Hematopoietic multipotent progenitor cell treated with erythropoietin and hydrocortisone succinate and interleukin-3 and kit ligand, for 17 days (in vitro differentiated cells): ENCODE data around the gene VOPP1.

Source experiments
- DNase-seq: peaks from one replicate; pipeline ENCODE4 v3.0.0-alpha.2; 2015; ENCODE audit warnings: low spot score

The VOPP1 gene

DNA sequence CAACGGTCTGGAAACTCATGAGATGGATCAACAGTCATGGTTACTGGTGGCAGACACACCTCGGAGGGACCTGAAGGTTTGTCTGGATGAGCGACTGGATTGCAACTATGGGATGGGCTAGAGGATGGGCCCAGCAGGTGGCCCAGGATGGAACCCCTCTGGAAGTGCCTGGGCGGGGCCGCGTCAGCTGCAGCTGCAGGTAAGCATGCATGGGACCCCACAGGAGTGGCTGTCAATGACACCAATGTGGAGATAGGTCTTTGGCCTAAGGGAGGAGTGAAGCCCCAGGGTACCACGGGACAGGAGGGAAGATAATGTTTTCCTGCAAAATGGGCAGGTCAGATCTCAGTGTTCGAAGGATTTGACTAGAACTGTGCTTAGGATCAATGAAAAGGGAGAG is 103.8 kb downstream of the VOPP1 start:
- DNase-seq = no peak

DNA sequence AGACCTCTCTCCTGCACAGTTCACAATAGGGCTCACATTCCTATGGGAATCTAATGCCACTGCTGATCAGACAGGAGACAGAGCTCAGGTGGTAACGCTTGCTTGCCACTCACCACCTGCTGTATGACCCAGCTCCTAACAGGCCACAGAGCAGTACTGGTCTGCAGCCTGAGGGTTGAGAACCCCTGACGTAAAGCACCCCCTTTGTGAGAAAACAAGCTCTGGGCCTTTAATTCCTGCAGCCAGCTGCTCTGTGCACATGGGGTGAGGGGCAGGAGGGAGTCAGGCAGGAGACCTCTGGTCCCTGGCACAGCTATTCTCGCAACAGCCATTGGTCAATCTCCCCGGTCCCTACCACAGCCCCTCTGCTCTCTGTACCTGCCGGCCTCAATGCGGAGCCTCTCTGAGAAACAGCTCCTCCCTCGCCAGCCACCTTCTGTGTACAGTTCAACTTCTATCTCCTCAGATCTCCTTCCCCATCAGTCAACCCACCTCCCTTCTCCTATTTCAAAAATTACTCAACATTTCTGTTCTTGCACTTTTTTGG is 105.2 kb downstream of the VOPP1 start:
- no peak for DNase-seq

DNA sequence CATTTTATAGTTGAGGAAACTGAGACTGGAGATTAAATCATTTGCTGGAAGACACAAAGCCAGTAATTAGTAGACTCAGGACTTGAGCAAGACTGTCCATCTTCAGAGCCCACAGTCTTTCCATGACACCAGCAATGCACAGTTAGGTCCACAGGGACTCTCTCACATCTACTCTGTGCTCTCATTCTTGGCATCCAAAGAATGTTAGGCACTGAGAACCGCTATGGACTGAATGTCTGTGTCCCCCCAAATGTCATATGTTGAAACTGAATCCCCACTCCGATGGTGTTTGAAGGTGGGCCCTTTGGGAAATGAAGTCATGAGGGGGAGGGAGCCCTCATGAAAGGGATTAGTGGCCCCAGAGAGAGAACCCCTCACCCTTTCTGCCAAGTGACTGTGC is 106.6 kb downstream of the VOPP1 start:
- DNase-seq = no peak

DNA sequence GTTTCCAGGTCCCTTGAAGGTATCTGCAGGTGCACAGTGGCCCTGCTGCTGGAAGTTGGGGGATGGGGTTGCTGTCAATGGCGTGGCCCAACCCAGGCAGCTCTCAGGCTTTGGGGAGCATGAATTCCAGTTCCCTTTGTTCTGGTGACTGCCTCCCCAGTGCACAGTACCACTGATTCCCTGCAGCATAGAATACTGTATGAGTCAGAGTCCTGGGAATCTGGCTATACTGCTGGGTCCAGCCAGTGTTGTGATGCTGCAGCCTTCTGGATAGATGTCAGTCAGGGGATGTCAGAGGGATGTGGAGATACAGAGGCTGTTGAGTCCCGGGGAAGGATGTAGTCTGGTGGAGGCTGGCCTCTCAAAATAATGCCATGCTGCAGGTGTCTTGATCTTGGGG is 107.9 kb downstream of the VOPP1 start:
- DNase-seq = no peak

DNA sequence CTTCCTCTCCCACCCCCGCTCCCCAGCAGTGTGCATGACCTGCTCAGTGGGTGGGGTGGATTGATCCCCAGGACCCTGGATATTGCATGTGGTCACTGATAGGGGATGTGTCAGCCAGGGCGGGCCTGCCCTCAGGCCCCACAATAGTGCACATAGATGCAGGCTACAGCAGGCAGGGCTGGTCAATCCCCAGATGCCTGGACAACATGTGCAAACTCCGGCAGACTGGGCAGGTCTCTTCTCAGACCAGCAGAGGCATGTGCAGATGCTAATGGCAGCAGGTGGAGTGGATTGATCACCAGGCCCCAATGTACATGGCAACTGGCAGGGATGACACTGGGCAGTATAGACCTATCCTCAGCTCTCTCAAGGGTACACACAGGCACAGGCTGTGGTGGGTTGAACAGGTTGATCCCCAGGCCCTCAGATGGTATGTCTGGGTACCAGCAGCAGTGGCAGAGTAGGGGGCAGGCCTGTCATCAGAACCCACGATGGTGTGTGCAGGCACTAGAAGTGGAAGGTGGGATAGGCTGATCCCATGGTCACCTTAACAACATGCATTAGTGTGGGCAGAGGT is 108.5 kb downstream of the VOPP1 start:
- no peak for DNase-seq

DNA sequence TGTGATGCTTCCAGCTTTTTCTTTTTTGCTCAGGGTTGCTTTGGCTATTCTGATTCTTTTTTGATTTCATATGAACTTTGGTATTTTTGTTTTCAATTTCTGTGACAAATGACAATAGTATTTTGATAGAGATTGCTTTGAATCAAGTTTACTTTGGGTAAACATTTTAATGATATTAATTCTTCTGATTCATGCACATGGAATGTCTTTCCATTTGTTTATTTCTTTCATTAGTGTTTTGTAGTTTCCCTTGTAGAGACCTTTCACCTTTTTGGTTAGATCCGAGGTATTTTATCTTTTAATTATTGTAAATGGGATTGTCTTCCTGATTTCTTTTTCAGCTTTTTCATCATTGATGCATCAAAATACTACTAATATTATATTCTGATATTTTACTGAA is 114.0 kb downstream of the VOPP1 start:
- no peak for DNase-seq

DNA sequence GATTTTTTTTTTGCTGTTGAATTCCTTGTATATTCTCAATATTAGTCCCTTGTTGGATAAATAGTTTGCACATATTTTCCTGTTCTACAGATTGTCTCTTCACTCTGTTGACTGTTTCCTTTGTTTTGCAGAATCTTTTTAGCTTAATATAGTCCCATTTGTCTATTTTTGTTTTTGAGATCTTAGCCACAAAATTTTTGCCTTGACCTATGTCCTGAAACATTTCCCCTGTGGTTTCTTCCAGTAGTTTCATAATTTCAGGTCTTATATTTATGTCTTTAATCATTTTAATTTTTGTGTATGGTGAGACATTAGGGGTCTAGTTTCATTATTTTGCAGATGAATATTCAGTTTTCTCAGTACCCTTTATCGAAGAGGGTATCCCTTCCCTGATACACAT is 114.5 kb downstream of the VOPP1 start:
- DNase-seq = no peak

DNA sequence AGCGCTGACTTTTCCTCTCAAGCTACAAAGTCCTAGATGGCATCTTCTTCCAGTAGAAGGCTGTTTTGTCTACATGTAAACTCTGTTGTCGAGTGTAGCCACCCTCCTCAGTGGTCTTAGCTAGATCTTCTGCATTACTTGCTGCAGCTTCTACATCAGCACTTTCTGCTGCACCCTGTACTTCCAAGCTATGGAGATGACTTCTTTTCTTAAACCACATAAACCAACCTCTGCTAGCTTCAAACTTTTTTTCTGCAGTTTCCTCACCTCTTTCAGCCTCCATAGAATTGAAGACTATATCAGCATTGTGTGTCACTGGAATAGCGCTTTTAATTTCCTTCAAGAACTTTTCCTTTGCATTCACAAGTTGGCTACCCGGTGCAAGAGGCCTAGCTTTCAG is 119.3 kb downstream of the VOPP1 start:
- DNase-seq = no peak

DNA sequence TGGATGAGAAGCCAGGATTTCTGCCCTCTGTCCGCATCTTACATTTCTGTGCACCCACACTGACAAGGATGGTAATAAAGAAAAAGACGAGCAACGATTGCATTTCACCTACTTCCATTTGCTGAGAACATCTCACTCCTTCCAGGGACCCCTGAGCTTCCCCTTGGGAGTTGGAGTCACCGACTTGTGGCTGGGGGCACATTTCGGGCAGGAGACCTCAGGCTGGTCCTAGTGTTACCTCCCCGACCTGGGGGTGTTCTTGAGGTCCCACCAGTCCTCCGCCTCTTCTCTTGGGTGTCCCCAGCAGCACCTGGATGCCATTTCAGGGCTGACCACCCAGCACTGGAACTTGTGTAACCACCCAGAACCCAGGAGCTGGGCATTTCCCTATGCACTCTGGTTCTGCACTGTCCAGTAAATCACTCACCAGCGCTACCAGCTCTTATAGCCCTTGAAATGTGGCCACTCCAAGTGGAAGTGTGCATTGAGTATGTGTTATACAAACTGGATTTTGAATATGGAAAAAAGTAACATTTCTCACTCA is 122.2 kb downstream of the VOPP1 start:
- no peak for DNase-seq

DNA sequence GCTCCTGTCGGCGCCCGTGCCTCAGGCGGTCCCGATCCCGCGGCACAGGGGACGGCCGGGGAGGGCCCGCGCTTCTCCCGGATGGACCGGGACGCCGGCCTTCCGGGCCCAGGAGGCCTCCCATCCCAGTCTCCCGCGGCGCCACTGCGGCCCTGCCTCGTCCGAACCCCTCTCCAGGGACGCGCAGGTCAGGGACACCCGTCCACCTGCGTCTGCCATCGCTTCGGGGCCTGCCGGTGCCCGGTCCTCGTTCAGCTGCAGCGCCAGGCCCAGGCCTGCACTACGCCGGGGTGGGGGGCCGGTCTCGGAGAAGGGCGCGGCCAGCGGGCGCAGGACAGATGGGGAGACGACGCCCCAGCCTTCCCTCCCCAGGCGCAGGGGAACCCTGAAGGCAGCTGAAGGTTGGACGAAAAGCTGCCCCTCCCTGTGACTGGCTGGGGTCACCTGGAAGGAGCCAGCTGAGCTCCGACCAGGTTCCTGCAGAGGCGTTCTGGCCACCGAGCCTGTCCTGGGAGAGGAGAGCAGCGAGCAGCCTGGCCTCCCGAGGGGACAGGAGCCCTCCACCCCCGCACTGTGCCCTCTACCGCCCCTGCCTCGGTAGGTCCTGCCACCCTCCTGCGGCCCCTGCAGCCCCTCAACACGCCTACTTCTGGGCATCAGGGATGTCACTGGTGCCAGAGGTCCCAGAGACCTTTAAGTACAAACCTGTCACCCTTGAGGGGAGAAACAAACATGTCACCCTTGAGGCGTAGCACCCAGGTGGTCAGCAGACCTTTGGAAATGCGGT is 122.9 kb downstream of the VOPP1 start:
- no peak for DNase-seq

DNA sequence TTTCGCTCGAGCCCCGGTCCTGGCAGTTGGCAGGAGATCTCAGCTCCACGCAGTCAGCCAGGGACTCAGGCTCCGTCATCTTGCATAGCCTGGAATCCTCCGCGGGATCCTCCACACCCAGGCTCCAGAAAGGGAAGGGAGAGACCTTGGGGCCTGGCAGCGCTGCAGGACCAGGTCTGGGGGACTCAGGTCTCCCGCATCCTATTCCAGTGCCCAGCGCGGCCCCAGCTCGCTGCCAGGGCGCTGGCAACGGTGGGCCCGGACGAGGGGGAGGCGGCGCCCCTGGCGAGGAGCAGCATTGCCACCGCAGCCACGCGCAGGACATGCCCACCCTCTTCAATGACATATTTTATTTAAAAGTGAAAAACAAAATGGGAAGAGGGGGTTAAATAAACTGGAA is 123.8 kb downstream of the VOPP1 start:
- no peak for DNase-seq

DNA sequence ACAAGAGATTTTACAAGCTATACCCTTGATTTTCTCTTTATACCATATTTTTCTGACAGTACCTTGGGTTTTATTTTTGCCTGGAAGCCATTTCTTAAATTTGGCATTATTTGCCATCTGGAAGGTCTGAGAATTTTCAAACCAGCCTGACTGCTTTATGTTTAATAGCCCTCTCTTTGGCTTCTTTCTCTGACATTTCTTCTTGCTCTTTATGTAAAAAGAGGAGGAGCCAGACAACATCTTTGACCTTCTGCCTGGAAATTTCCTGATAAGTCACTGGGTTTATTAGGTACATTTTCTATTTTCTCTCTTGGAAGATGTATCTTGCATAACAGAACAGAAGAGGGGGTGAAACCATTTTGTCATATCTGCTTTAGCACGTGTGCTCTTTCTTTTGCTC is 127.5 kb downstream of the VOPP1 start:
- DNase-seq = no peak

DNA sequence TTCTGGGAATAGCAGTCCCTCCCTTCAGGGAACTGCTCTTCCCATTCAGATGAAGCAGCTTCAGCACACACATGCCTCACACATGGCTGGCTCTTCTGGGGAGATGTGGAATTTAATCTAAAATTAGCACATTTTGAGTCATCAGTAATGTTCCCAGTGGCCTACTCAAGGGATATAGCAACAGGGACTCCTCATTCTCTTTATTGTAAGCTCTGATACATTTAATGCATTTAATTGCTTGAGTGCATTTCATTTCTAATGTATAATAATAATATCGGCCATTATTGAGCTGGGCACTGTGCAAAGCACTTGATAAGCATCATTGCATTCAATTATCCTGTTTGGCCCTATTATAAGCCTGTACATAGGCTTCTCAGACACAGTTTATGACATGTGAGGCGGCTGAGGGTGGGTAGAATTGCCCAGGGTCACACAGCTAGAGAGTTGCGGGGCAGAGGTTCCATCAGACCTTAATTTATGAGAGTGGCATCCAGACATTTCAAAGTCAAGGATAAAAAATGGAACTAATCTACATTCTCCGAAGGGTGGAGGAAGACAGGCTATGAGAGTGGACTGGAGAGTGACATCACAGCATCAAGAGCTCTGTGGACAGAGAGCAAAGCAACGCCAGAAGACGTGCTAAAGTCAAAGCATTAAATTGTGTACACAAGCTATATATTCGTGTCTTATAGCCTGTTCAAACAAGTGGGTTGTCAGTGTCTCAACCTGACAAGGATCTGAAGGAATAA is 130.4 kb downstream of the VOPP1 start:
- no peak for DNase-seq

DNA sequence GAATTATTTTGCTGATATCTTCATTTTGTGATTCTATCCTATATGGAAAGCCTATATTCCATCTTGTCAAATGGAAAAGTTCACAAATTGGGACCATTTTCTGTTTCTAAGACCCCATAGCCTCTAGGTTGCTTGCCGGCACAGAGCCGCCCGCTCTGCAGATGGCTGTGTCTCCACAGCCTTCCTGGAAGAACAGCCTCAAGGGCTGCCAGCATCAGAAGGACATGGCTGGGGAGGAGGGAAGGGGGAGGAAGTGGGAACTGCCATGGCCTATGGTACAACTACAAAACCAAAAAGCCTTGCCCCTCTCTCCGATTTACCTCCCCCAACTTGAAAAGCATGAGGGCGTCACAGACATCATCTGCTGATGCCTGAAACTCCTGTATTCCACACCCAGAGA is 131.3 kb downstream of the VOPP1 start:
- DNase-seq = no peak

DNA sequence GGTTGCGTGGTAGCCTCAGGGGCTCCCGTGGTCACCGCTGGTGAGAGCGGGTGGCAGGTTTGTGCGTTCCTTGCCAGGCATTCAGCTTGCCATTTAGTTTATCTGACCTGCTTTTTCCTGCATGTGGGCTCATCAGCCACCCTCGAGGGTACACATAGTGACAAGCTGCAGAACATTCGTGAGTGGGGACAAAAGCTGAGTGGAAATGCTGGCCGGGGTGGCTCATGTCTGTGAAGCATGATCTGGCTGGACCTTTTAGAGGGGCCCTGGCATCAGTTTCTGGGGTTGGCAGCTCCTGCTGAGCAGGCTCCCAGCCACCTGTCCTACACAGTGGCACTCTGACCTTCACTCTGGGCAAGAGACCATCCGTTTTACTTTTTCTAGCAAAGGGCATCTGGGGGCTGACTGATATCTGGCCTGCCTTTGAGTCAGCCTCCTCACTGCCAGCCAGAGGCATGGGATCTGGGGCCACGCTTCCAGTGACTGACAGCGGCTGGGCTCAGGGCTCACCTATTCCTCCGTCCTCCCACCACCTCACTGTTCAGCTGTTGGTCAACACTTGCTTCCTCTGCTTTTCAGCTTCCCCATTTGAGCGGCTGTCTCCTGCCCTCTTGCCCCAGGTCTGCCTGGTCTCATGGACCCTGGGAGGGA is 132.1 kb downstream of the VOPP1 start:
- no peak for DNase-seq

DNA sequence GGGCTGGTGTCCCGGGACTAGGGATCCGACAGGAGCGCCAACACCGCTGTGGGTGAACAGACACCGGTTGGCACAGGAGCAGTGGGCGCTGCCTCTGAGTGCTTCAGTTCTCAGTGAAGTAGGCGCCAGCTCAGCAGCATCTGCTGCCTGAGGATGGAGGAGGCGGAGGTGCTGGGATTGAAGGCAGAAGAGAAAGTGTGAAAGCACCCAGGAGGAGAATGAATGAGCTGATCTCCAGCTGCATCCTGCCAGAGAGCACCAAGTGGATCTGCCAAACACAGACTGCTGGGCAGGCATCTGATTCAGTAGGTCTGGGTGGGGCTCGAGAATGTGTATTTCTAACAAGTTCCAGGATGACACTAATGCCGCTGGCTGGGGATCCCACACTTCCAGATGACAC is 132.7 kb downstream of the VOPP1 start:
- DNase-seq = no peak

DNA sequence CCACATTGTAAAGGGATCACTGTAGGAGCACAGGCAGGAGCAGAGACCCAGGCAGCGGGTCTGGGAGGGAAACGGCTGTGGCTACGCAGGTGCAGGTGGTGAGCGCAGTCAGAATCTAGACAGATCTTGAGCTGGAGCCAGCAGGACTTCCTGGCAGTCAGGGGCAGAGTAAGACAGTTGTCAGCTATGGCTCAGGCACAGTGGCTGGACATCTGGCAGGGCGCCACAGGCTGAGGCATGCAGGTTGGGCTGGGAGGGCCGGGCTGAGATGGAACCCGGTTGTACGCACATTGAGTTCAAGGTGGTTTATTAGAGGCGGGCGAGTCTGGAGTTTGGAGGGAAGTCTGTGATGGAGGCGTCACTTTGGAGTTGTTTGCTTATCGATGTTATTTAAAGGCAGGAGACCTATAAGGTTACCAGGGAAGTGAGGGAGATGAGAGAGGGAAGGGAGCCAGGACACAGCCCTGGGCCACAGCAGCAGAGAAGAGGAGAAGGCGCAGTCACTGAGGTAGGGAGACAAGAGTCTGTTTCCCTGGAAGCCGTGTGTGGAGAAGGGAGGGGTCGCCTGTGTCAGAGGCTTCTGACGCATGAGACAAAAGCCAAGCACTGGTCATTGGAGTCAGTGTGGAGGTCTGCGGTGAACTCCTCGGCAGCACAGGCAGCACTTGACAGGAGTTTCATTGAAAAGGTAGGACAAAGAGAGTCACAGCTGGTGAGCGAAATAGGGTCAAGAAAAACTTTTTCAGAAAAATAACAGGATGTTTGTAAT is 133.4 kb downstream of the VOPP1 start:
- DNase-seq = no peak

DNA sequence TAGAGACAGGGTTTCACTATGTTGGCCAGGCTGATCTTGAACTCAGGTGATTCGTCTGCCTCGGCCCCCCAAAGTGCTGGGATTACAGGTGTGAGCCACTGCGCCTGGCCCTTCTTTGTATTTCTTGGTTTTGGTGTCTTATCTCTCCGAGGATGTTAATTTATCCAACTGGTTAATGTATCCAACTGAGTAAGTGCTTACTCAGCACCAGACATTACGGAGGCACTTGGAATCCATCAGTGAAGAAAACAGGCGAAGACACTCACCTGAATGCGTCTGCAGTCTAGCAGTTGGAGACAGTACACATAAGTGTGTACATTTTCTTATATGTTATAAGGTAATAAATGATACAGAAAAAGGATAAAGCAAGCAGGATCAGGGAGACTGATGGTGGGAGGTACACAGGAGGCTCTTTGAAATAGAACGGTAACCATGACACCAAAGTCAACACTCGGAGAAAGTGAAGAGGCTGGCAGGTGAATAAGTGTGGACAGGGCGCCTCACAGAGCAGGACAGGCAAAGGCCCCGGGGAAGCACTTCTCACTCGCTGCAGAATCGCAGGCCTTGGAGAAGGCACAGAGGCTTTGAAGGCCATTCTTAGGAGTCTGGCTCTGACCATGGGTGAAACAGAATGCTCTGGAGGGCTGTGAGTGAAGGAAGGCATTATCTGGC is 134.1 kb downstream of the VOPP1 start:
- no peak for DNase-seq

DNA sequence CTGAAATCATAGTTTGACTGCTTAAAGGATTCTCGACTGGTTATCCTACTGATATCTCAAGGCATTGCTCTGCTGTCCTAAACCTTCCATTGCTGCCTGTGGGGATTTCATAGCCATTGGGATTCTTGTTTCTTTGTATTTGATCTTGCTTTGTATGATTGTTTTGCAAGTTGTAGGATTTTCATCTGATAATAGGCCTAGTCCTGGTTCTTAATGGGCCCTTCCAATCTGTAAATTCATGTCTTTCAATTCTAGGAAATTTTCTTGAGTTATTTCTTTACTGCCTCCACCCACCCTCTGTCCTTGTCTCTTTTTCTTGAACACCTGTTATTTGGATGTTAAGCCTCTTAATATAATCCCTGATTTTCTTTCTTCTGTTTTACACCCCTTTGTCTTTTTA is 134.9 kb downstream of the VOPP1 start:
- DNase-seq = no peak

DNA sequence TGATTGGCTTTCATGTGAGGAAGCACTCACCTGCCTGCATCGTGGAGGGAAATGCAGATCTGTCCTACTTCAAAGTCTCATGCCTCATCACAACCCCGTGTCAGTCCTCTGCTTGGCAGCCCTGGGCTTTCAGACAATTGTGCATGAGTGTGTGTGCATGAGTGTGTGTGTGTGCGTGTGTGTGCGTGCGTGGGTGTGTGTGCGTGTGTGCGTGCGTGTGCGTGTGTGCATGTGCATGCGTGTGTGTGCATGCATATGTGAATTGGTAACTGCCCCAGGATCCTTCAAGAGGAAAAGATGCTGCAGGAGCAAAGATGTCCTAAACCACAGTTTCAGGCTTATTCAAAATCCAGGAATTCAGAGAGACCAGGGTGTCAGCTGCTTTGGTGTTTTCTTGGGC is 135.8 kb downstream of the VOPP1 start:
- DNase-seq = no peak

DNA sequence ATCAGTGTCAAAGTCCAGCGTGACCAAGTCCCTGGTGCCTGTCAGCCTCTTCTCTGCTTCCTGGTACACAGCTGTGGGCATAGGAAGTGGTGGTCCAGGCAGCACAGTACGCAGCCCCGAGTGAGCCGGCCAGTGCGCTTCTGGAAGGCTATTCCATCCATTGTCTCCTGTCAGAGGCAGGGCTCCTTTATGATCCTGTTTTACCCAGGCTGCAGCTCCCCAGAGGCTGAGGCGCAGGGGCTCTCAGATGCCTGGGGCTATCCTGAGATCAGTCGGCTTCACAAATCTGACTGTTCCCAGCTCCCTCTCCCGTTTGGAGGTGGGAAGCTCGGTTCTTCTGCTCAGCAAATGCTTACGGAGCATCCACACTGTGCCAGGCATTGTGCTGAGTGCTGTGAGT is 136.8 kb downstream of the VOPP1 start:
- DNase-seq = no peak
